Heart left ventricle (tissue), 16 donors: ENCODE measurements around the gene MED12L. TPM values are rescaled to one million over a fixed set of nuclear protein-coding genes. Genes with fewer than 3 reads are reported as not detected.

ENCODE experiments used
- ATAC-seq, 4 donors: fragments of 200-7000 bp; cut with Tn5 transposase; one replicate each; pipeline ENCODE4 v1.9.1; 2020 to 2022; ENCODE audit warnings: moderate library complexity in 4 of 4, mild to moderate bottlenecking in 3 of 4, moderate number of reproducible peaks in 1 of 4
- DNase-seq, 5 donors: peaks; one replicate each; pipeline ENCODE4 v3.0.0-alpha.2; 2020
- H3K27ac ChIP-seq, 12 donors: fragments of 200-600 bp; sonication (generic) in 4 of 12; one replicate each; pipeline versions ENCODE4 v1.5.0 to v1.8.0; 2016 to 2022; ENCODE audit warnings: mild to moderate bottlenecking in 2 of 12
- H3K27me3 ChIP-seq, 9 donors: fragments of 200-600 bp; sonication (generic) in 2 of 9; one replicate each; pipeline versions ENCODE4 v1.5.1 to v1.8.0; 2016 to 2022; ENCODE audit warnings: mild to moderate bottlenecking in 3 of 9
- H3K36me3 ChIP-seq, 9 donors: fragments of 200-600 bp; sonication (generic) in 2 of 9; one replicate each; pipeline versions ENCODE4 v1.5.0 to v1.8.0; 2018 to 2022; ENCODE audit warnings: mild to moderate bottlenecking in 2 of 9
- H3K4me1 ChIP-seq, 12 donors: fragments of 200-600 bp; sonication (generic) in 4 of 12; one replicate each; pipeline versions ENCODE4 v1.5.0 to v1.8.0; 2016 to 2022; ENCODE audit warnings: mild to moderate bottlenecking in 3 of 12
- H3K4me3 ChIP-seq, 12 donors: fragments of 200-600 bp; sonication (generic) in 4 of 12; one replicate each; pipeline versions ENCODE4 v1.5.0 to v1.8.0; 2017 to 2022; ENCODE audit warnings: mild to moderate bottlenecking in 9 of 12, moderate library complexity in 4 of 12
- H3K9me3 ChIP-seq, 12 donors: fragments of 200-600 bp; sonication (generic) in 4 of 12; one replicate each; pipeline versions ENCODE4 v1.5.0 to v1.8.0; 2016 to 2022; ENCODE audit warnings: mild to moderate bottlenecking in 1 of 12
- CTCF ChIP-seq, 12 donors: fragments of 200-600 bp; sonication (generic) in 4 of 12; IDR thresholded peaks; one replicate each; pipeline versions ENCODE4 v1.5.0 to v1.8.0; 2018 to 2022; ENCODE audit warnings: antibody characterized with exemption in 12 of 12, mild to moderate bottlenecking in 5 of 12
- POLR2A ChIP-seq, 2 donors: fragments of 450-650 bp; IDR thresholded peaks; one replicate each; pipeline ENCODE4 v1.6.1; 2017; ENCODE audit warnings: antibody characterized with exemption in 2 of 2, mild to moderate bottlenecking in 2 of 2, moderate library complexity in 2 of 2
- WGBS, 4 donors: extraction: QIAGEN DNeasy Blood & Tissue Kit in 2 of 4; methylation state at CpG; one replicate each; pipeline versions ENCODE4 v1.1.5 to v1.1.7; 2013 to 2018; 5-methylcytosine and 5-hydroxymethylcytosine counted together
- intact Hi-C, 10 donors: fragments of 100-400 bp; cut with DNase I; formaldehyde crosslinking; loops; one replicate each; pipeline versions ENCODE4 v1.11.1 to v1.14.2; 2022
- polyA plus RNA-seq, 2 donors: library from polyadenylated mRNA; stranded (reverse); fragments of 200-250 nt; gene quantifications; one replicate each; pipeline ENCODE4 v1.2.3, GENCODE V29; 2013
- total RNA-seq, 9 donors: library from RNA; depleted of rRNA in 2 of 9; stranded (reverse); fragments of >200 nt in 2 of 9; fragmentation: NEBNext Ultra II Directional in 3 of 9; extraction: Animal tissue kit (Norgen Biotek cat#: 25700) in 3 of 9; gene quantifications; one replicate each; pipeline versions ENCODE4 v1.1.0 to v1.2.4, GENCODE V29; 2016 to 2023
- donor health status: ischemic (EF 13 %, LVEDD 7.1; RV severe dilation, severe dysfunction).
- donor health status: healthy with polysubstance abuse.
- donor health status: DM: no; HTN: yes; CAD: no.
- donor health status: DM: no; HTN: no; CAD: no.
- donor health status: ischemic (EF 25% LVEDD 6.9; RV normal size, moderate dysfunction).
- donor health status: ischemic (EF 25% LVEDD 5.7; RV mildly dilated, moderate dysfunction).
- donor health status: healthy.
- donor health status: DM: yes; HTN: yes; CAD: no.
- donor health status: ischemic (EF 35%, LVEDD 5.7; RV mildly dilated, moderate dysfunction).
- donor health status: nonischemic (EF 11% LVEDD 7.7; RV severe dilation, severe dysfunction).
- donor health status: DM: yes; HTN: yes; CAD: no.
- donor health status: PGD.
- donor health status: ischemic (EF 29% LVEDD 5.4; RV normal size, mild dysfunction).
- donor health status: nonischemic (EF 23%, LVEDD 6.1; RV moderate dilation, normal function).

MED12L gene
- total and polyA plus RNA-seq, 11 donors: 0.06 to 2.1 (median 0.39) TPM

- H3K27ac ChIP-seq: no peak overlapping the region
- no peak for ATAC-seq
- WGBS, 4 donors: 88 to 92% (median 91%) methylated on average over 1 of the region's 1 CpG
These were observed 105.6 kb downstream of the MED12L start for GRCh38 chr3:151191095-151191494.

DNA sequence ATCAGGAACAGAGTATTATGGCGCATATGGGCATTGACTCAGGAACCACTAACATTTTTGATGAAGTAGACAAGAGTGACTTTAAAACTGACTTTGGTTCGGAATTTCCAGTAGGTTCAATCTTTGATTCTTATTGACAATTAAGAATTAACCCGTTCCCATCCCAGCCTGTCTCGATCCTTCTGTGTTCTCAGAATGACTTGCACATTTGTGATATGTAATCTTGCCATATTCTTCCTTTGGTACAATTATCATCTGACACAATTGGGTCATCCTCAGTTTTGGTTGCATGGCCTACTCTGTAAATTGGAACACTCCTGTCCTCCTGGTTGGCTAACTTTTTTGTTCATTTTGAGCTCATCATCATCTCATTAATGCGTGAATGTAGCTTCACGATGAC lies 107.1 kb downstream of the MED12L start:
- H3K9me3 ChIP-seq: no peaks in the 10 kb centered on the region
- DNase-seq (no peak), ATAC-seq (no peak)
- no peaks in the 10 kb centered on the region for H3K4me1 ChIP-seq
- H3K27me3 ChIP-seq: no peaks in the 10 kb centered on the region
- intact Hi-C loops: no loop called here
- H3K27ac ChIP-seq: no peak overlapping the region
- TF ChIP-seq CTCF (IDR thresholded peaks at IDR 0.05): no peak
- TF ChIP-seq POLR2A (IDR thresholded peaks at IDR 0.05): no peak
- no peak overlapping the region for H3K4me3 ChIP-seq
- WGBS, 4 donors: 94 to 97% (median 97%) methylated on average over 6 of the region's 6 CpGs
- no peaks in the 10 kb centered on the region for H3K36me3 ChIP-seq

More at GRCh38 chr3:151191095-151191494, 105.6 kb downstream of the MED12L start:
- Histone ChIP-seq H3K27me3 (no peaks in the 10 kb centered on the region), H3K9me3 (no peaks in the 10 kb centered on the region), H3K4me1 (no peaks in the 10 kb centered on the region), H3K4me3 (no peak overlapping the region), H3K36me3 (no peaks in the 10 kb centered on the region)
- no peak for DNase-seq
- intact Hi-C loops: no loop called here
- TF ChIP-seq CTCF (IDR thresholded peaks at IDR 0.05) (no peak), POLR2A (IDR thresholded peaks at IDR 0.05) (no peak)

GRCh38 chr3:151195826-151196225 lies 110.4 kb downstream of the MED12L start:
- WGBS, 4 donors: 83 to 96% (median 89%) methylated on average over 1 of the region's 1 CpG
- TF ChIP-seq POLR2A (IDR thresholded peaks at IDR 0.05) (no peak), CTCF (IDR thresholded peaks at IDR 0.05) (no peak)
- Histone ChIP-seq H3K4me3 (no peak overlapping the region), H3K4me1 (peaks cover 0 to 7% (median 0%) of the 10 kb centered on the region in 12 donors), H3K27ac (no peak overlapping the region), H3K27me3 (no peaks in the 10 kb centered on the region), H3K36me3 (no peaks in the 10 kb centered on the region), H3K9me3 (no peaks in the 10 kb centered on the region)
- ATAC-seq (no peak), DNase-seq (no peak)
- intact Hi-C loops: no loop called here

DNA sequence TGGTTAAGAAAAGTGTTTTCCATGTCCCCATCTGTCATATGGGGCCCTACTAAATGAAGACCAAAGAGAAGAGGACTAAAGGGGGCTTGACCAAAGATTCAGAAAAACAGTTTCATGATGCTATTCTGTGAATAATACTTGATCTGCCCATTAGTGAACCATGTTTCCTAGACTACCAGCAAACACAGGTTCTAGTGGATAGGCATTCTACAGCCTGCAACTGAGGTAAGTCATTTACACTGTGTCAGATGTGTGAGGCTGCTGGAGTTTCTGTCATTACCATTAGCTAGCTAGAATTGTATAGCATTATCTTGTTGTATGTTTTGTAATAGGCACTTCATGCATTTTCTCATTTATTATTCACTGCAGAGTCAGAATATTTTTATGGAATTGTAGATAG lies 111.0 kb downstream of the MED12L start:
- H3K4me3 ChIP-seq: no peak overlapping the region
- H3K36me3 ChIP-seq: no peaks in the 10 kb centered on the region
- no peaks in the 10 kb centered on the region for H3K27me3 ChIP-seq
- H3K27ac ChIP-seq: no peak overlapping the region
- TF ChIP-seq POLR2A (IDR thresholded peaks at IDR 0.05): no peak
- no peak for TF ChIP-seq CTCF (IDR thresholded peaks at IDR 0.05)
- intact Hi-C loops: no loop called here
- H3K9me3 ChIP-seq: no peaks in the 10 kb centered on the region
- peaks cover 0 to 7% (median 0%) of the 10 kb centered on the region in 12 donors for H3K4me1 ChIP-seq
- ATAC-seq (no peak), DNase-seq (no peak)
